OCI-LY7 (cell line): ENCODE data around the gene FAM156A. TPM values are rescaled to one million over a fixed set of nuclear protein-coding genes. Genes with fewer than 3 reads are reported as not detected.

Experiments used
- BruUV-seq: library from RNA; stranded (reverse); fragments of 400-500 nt; replicated peaks from 2 replicates; lab custom pipeline; 2021; lab: Mats Ljungman, UMichigan
- CTCF ChIA-PET: fragments of 300-600 bp; sonication (Branson Sonifier 250); formaldehyde crosslinking; loops from one replicate; lab custom pipeline; 2022; ENCODE audit warnings: antibody characterized with exemption; ENCODE audit not compliant: unreplicated experiment; lab: Charles Lee
- POLR2A ChIA-PET: fragments of 300-600 bp; sonication (Branson Sonifier 250); formaldehyde crosslinking; loops from one replicate; lab custom pipeline; 2022; ENCODE audit warnings: antibody characterized with exemption; lab: Charles Lee
- DNase-seq: peaks from one replicate; pipeline ENCODE4 v3.0.0-alpha.2; 2015; ENCODE audit warnings: low spot score
- H2AFZ ChIP-seq: fragments of 200-600 bp; sonication (generic), shearing (Covaris generic); 2 replicates; pipeline ENCODE4 v1.6.1; 2014; ENCODE audit warnings: mild to moderate bottlenecking, antibody characterized with exemption, low read length, moderate library complexity
- H3K27ac ChIP-seq: fragments of 200-600 bp; sonication (generic); 2 replicates; pipeline ENCODE4 v1.5.1; 2014; ENCODE audit warnings: mixed run types, low read depth, mild to moderate bottlenecking, moderate library complexity, low read length, inconsistent platforms; ENCODE audit not compliant: poor library complexity, severe bottlenecking
- H3K36me3 ChIP-seq: fragments of 200-600 bp; sonication (generic); 2 replicates; pipeline ENCODE4 v1.6.1; 2014; ENCODE audit warnings: mild to moderate bottlenecking, antibody characterized with exemption, low read length, moderate library complexity, mixed read lengths; ENCODE audit not compliant: insufficient read depth
- H3K4me1 ChIP-seq: fragments of 200-600 bp; sonication (generic); 2 replicates; pipeline ENCODE4 v1.5.1; 2014; ENCODE audit warnings: mild to moderate bottlenecking, low read length; ENCODE audit not compliant: insufficient read depth, poor library complexity, severe bottlenecking
- H3K4me2 ChIP-seq: fragments of 200-600 bp; sonication (generic); 2 replicates; pipeline ENCODE4 v1.6.1; 2014; ENCODE audit warnings: mild to moderate bottlenecking, low read length
- H3K4me3 ChIP-seq: fragments of 200-600 bp; sonication (generic); 2 replicates; pipeline ENCODE4 v1.5.1; 2014; ENCODE audit warnings: mild to moderate bottlenecking, low read depth, low read length; ENCODE audit not compliant: poor library complexity, severe bottlenecking
- H3K79me2 ChIP-seq: fragments of 200-600 bp; sonication (generic); 2 replicates; pipeline ENCODE4 v1.6.1; 2016; ENCODE audit warnings: low read depth, mild to moderate bottlenecking, low read length, moderate library complexity, mixed read lengths; ENCODE audit not compliant: insufficient read depth
- H3K9me2 ChIP-seq: fragments of 200-600 bp; sonication (generic); 2 replicates; pipeline ENCODE4 v1.6.1; 2016; ENCODE audit warnings: mild to moderate bottlenecking, low read length, mixed read lengths; ENCODE audit not compliant: insufficient read depth
- H3K9me3 ChIP-seq: fragments of 200-600 bp; sonication (generic); 2 replicates; pipeline ENCODE4 v1.6.1; 2014; ENCODE audit warnings: mild to moderate bottlenecking, mixed run types, low read length, mixed read lengths
- H4K20me1 ChIP-seq: fragments of 200-600 bp; sonication (generic); 2 replicates; pipeline ENCODE4 v1.6.1; 2014; ENCODE audit warnings: mild to moderate bottlenecking, antibody characterized with exemption, low read length, moderate library complexity, mixed read lengths; ENCODE audit not compliant: insufficient read depth
- CTCF ChIP-seq: fragments of 200-600 bp; sonication (generic); conservative IDR thresholded peaks from 2 replicates; pipeline ENCODE4 v1.5.1; 2014; ENCODE audit warnings: mild to moderate bottlenecking, antibody characterized with exemption, low read length, moderate library complexity, mixed read lengths
- EZH2phosphoT487 ChIP-seq: fragments of 200-600 bp; sonication (generic); IDR thresholded peaks from 2 replicates; pipeline ENCODE4 v1.6.1; 2018; ENCODE audit warnings: low read depth, borderline replicate concordance, mild to moderate bottlenecking, mixed run types, antibody characterized with exemption, low read length, moderate library complexity, mixed read lengths
- intact Hi-C: fragments of 100-400 bp; cut with micrococcal nuclease; formaldehyde crosslinking; loops from one replicate; pipeline ENCODE4 v1.10.0; 2022; ENCODE audit not compliant: unreplicated experiment
- total RNA-seq, 2 experiments: library from RNA; depleted of rRNA in 1 of 2; stranded (reverse); fragments of >200 nt in 1 of 2; shearing (Covaris generic) in 1 of 2; gene quantifications; 2 replicates each; pipeline ENCODE4 v1.2.3, GENCODE V29; 2014 to 2022

Gene FAM156A
- total RNA-seq, 2 experiments from 2014 or later, result 13.8 to 22.6 TPM

GRCh38 chrX:53004038-53004437, 45.7 kb upstream of the FAM156A start:
- no peaks in the 10 kb centered on the region for H4K20me1 ChIP-seq
- intact Hi-C loops, result no loop called here
- no TSS peak for BruUV-seq
- no peaks in the 10 kb centered on the region for H3K4me1 ChIP-seq
- H3K9me2 ChIP-seq, result no peaks in the 10 kb centered on the region
- no peaks in the 10 kb centered on the region for H3K36me3 ChIP-seq
- no peaks in the 10 kb centered on the region for H3K9me3 ChIP-seq
- no peak overlapping the region for H3K4me3 ChIP-seq
- ChIA-PET CTCF (no interaction called here), POLR2A (interaction anchor here (1.2 kb wide), 1 partner anchor 11 kb away, joined by 5 read pairs; no protein-coding TSS in a partner anchor)
- H3K79me2 ChIP-seq, result no peaks in the 10 kb centered on the region
- H3K27ac ChIP-seq, result no peak overlapping the region
- no peak for DNase-seq
- H2AFZ ChIP-seq, result no peak overlapping the region
- no peak for TF ChIP-seq EZH2phosphoT487
- no peak for TF ChIP-seq CTCF
- no peak overlapping the region for H3K4me2 ChIP-seq

GRCh38 chrX:53003111-53003510, 44.8 kb upstream of the FAM156A start:
- no peak overlapping the region for H3K4me2 ChIP-seq
- H3K9me2 ChIP-seq, result no peaks in the 10 kb centered on the region
- no peaks in the 10 kb centered on the region for H4K20me1 ChIP-seq
- intact Hi-C loops, result no loop called here
- no peak overlapping the region for H3K4me3 ChIP-seq
- no peak overlapping the region for H3K27ac ChIP-seq
- no peaks in the 10 kb centered on the region for H3K36me3 ChIP-seq
- no peaks in the 10 kb centered on the region for H3K9me3 ChIP-seq
- no peaks in the 10 kb centered on the region for H3K4me1 ChIP-seq
- TF ChIP-seq CTCF, result no peak
- no peak for TF ChIP-seq EZH2phosphoT487
- BruUV-seq, result no TSS peak
- POLR2A ChIA-PET, result interaction anchor here (1.2 kb wide), 1 partner anchor 12 kb away, joined by 5 read pairs; no protein-coding TSS in a partner anchor
- CTCF ChIA-PET, result no interaction called here
- no peaks in the 10 kb centered on the region for H3K79me2 ChIP-seq
- no peak overlapping the region for H2AFZ ChIP-seq
- DNase-seq, result no peak

GRCh38 chrX:53001958-53002357, 43.6 kb upstream of the FAM156A start:
- Histone ChIP-seq H3K36me3 (no peaks in the 10 kb centered on the region), H3K4me2 (no peak overlapping the region), H4K20me1 (no peaks in the 10 kb centered on the region), H3K9me3 (no peaks in the 10 kb centered on the region), H3K4me1 (no peaks in the 10 kb centered on the region), H2AFZ (no peak overlapping the region), H3K9me2 (no peaks in the 10 kb centered on the region), H3K27ac (no peak overlapping the region), H3K79me2 (no peaks in the 10 kb centered on the region), H3K4me3 (no peak overlapping the region)
- no TSS peak for BruUV-seq
- no peak for DNase-seq
- TF ChIP-seq EZH2phosphoT487 (no peak), CTCF (no peak)
- ChIA-PET POLR2A (no interaction called here), CTCF (no interaction called here)
- intact Hi-C loops, result no loop called here
